ENCODE measurements around the gene CPNE8. TPM values are rescaled to one million over a fixed set of nuclear protein-coding genes. Genes with fewer than 3 reads are reported as not detected.

CPNE8 gene
- total and polyA plus RNA-seq, 2 of the 4 experiments (the other 2 are of a cell fraction), result not detected

DNA sequence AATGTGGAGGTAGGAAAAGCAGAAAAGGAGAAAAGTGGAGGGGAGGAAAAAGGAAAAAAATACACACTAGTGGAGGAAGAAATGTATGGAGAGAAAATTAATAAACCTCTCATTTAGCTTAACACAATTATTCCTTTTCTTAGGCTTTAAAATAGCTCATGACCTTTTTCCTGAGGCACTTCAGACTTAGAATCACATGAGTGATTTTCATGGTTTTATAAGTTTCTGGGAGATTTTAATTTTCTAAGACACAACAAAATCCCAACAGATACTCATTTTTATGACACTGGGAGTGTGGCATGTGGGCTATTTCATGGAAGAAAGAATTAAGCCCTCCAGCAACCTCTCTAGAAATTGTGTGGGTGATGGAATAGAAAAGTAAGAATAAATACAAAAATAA is 214.7 kb downstream of the CPNE8 start:
- dilution Hi-C loops (cut with HindIII; ENCODE audit: low sequenced_read_pairs, unreplicated experiment), result no loop called here
- H2BK20ac ChIP-seq (ENCODE audit: low read depth, low read length), result no peak overlapping the region
- no peak overlapping the region for H2AFZ ChIP-seq (replicated peaks; ENCODE audit: low read length, poor library complexity)
- intact Hi-C loops (cut with micrococcal nuclease), result no loop called here
- no peak overlapping the region for H3K14ac ChIP-seq (replicated peaks; ENCODE audit: low read depth, low read length)
- H2AK9ac ChIP-seq (replicated peaks; ENCODE audit: low read depth, low read length, poor library complexity), result no peak overlapping the region
- no peak overlapping the region for H2BK15ac ChIP-seq (ENCODE audit: low read depth, low read length)
- ATAC-seq (ENCODE audit: low read depth) (no peak), DNase-seq (no peak)
- TF ChIP-seq CEBPB (IDR thresholded peaks at IDR 0.05; ENCODE audit: low read depth, low read length) (no peak), MXI1 (IDR thresholded peaks at IDR 0.05; ENCODE audit: borderline replicate concordance, low read depth, low read length) (no peak), MAZ (IDR thresholded peaks at IDR 0.05; ENCODE audit: borderline replicate concordance, low read depth, low read length) (no peak), RCOR1 (IDR thresholded peaks at IDR 0.05; ENCODE audit: insufficient replicate concordance, low read length) (no peak), CHD1 (IDR thresholded peaks at IDR 0.05; ENCODE audit: low read depth, low read length) (no peak), NFE2L2 (IDR thresholded peaks at IDR 0.05; ENCODE audit: low read depth, low read length) (no peak), SMC3 (IDR thresholded peaks at IDR 0.05; ENCODE audit: low read depth, low read length) (no peak), FOS (IDR thresholded peaks at IDR 0.05; ENCODE audit: low read depth, low read length) (no peak), RAD21 (IDR thresholded peaks at IDR 0.05; ENCODE audit: low read length) (no peak), MAFK (IDR thresholded peaks at IDR 0.05; ENCODE audit: low read depth, low read length) (no peak), BHLHE40 (IDR thresholded peaks at IDR 0.05; ENCODE audit: low read depth, low read length) (no peak)
- TF ChIP-seq, protein P1, sequence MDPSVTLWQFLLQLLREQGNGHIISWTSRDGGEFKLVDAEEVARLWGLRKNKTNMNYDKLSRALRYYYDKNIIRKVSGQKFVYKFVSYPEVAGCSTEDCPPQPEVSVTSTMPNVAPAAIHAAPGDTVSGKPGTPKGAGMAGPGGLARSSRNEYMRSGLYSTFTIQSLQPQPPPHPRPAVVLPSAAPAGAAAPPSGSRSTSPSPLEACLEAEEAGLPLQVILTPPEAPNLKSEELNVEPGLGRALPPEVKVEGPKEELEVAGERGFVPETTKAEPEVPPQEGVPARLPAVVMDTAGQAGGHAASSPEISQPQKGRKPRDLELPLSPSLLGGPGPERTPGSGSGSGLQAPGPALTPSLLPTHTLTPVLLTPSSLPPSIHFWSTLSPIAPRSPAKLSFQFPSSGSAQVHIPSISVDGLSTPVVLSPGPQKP (IDR thresholded peaks at IDR 0.05; ENCODE audit: borderline replicate concordance, low read depth, low read length), result no peak
- TF ChIP-seq, protein P2, sequence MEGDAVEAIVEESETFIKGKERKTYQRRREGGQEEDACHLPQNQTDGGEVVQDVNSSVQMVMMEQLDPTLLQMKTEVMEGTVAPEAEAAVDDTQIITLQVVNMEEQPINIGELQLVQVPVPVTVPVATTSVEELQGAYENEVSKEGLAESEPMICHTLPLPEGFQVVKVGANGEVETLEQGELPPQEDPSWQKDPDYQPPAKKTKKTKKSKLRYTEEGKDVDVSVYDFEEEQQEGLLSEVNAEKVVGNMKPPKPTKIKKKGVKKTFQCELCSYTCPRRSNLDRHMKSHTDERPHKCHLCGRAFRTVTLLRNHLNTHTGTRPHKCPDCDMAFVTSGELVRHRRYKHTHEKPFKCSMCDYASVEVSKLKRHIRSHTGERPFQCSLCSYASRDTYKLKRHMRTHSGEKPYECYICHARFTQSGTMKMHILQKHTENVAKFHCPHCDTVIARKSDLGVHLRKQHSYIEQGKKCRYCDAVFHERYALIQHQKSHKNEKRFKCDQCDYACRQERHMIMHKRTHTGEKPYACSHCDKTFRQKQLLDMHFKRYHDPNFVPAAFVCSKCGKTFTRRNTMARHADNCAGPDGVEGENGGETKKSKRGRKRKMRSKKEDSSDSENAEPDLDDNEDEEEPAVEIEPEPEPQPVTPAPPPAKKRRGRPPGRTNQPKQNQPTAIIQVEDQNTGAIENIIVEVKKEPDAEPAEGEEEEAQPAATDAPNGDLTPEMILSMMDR (conservative IDR thresholded peaks at IDR 0.05; ENCODE audit: low read depth, low read length), result no peak
- H3K4me3 ChIP-seq (ENCODE audit: insufficient read depth, low read depth, low read length), result no peak overlapping the region
- peaks cover 11% of the 10 kb centered on the region for H3K9me3 ChIP-seq (ENCODE audit: control insufficient read depth, insufficient read depth, low read length)
- H3K23ac ChIP-seq (ENCODE audit: low read depth, low read length), result no peak overlapping the region
- H3K27ac ChIP-seq (ENCODE audit: insufficient read depth, low read length), result no peak overlapping the region
- H2AK5ac ChIP-seq (ENCODE audit: low read depth, low read length), result no peak overlapping the region
- H3K9ac ChIP-seq (ENCODE audit: low read depth, low read length), result no peak overlapping the region
- H4K91ac ChIP-seq (ENCODE audit: insufficient read depth, low read depth, low read length), result no peak overlapping the region
- no peaks in the 10 kb centered on the region for H3K79me1 ChIP-seq (ENCODE audit: low read depth in 1 of 2, low read length in 2 of 2)
- ChIA-PET POLR2A (ENCODE audit: unreplicated experiment) (no interaction called here), CTCF (no interaction called here)
- H2BK120ac ChIP-seq (ENCODE audit: low read depth, low read length), result no peak overlapping the region
- H4K5ac ChIP-seq (ENCODE audit: low read depth, low read length), result no peak overlapping the region
- H3K18ac ChIP-seq (ENCODE audit: low read depth, low read length), result no peak overlapping the region
- H4K8ac ChIP-seq (ENCODE audit: low read depth in 2 of 2, low read length in 2 of 2), result no peak overlapping the region
- H3K9me1 ChIP-seq (ENCODE audit: insufficient read depth, low read length), result no peaks in the 10 kb centered on the region
- no peak overlapping the region for H3K4ac ChIP-seq (ENCODE audit: low read depth, low read length)
- H3K4me2 ChIP-seq (ENCODE audit: low read depth, low read length), result no peak overlapping the region
- no peak overlapping the region for H2BK5ac ChIP-seq (ENCODE audit: low read depth, low read length, poor library complexity, severe bottlenecking)
- H3K36me3 ChIP-seq (ENCODE audit: control insufficient read depth, insufficient read depth, low read length), result no peaks in the 10 kb centered on the region
- no peaks in the 10 kb centered on the region for H4K20me1 ChIP-seq (ENCODE audit: insufficient read depth, low read length)
- no peak overlapping the region for H3K56ac ChIP-seq (ENCODE audit: extremely low read depth, insufficient read depth, low read length)
- in situ Hi-C loops (cut with MboI; ENCODE audit: low sequenced_read_pairs), result no loop called here
- no peaks in the 10 kb centered on the region for H3K4me1 ChIP-seq (ENCODE audit: control insufficient read depth, insufficient read depth, low read length)
- BruUV-seq (replicated peaks), result no TSS peak
- H3K27me3 ChIP-seq (ENCODE audit: control insufficient read depth, insufficient read depth, low read length), result no peaks in the 10 kb centered on the region
